ENCODE results near the gene PEAK1.

Gene PEAK1

GRCh38 chr15:77138167-77138522, 281.8 kb downstream of the PEAK1 start:
- TF ChIP-seq, protein P1, sequence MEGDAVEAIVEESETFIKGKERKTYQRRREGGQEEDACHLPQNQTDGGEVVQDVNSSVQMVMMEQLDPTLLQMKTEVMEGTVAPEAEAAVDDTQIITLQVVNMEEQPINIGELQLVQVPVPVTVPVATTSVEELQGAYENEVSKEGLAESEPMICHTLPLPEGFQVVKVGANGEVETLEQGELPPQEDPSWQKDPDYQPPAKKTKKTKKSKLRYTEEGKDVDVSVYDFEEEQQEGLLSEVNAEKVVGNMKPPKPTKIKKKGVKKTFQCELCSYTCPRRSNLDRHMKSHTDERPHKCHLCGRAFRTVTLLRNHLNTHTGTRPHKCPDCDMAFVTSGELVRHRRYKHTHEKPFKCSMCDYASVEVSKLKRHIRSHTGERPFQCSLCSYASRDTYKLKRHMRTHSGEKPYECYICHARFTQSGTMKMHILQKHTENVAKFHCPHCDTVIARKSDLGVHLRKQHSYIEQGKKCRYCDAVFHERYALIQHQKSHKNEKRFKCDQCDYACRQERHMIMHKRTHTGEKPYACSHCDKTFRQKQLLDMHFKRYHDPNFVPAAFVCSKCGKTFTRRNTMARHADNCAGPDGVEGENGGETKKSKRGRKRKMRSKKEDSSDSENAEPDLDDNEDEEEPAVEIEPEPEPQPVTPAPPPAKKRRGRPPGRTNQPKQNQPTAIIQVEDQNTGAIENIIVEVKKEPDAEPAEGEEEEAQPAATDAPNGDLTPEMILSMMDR (IDR thresholded peaks at IDR 0.05; ENCODE audit: low read depth, low read length, missing control alignments), result no peak
- no peak overlapping the region for H3K4me3 ChIP-seq (replicated peaks; ENCODE audit: low read depth, low read length)
- DNase-seq (ENCODE audit: extremely low read depth, low read depth), result no peak

DNA sequence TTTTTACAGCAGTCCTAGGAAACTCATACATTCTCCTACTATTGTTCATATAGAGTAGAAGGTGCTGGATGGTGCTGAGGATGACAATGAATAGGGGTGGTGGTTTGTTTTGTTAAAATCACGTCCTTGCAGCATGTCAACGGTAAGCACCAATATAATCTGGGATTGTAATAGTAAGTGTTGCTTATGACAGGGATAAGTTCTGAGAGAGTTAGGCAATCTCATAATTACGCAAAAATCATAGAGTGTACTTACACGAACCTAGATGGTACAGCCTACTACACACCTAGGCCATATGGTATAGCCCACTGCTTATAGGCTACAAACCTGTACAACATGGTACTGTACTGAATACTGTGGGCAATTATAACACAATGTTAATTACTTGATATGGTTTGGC, 284.7 kb downstream of the PEAK1 start:
- no peak overlapping the region for H3K4me3 ChIP-seq (replicated peaks; ENCODE audit: low read depth, low read length)
- DNase-seq (ENCODE audit: extremely low read depth, low read depth), result no peak
- TF ChIP-seq, protein P1 (IDR thresholded peaks at IDR 0.05; ENCODE audit: low read depth, low read length, missing control alignments), result no peak

DNA sequence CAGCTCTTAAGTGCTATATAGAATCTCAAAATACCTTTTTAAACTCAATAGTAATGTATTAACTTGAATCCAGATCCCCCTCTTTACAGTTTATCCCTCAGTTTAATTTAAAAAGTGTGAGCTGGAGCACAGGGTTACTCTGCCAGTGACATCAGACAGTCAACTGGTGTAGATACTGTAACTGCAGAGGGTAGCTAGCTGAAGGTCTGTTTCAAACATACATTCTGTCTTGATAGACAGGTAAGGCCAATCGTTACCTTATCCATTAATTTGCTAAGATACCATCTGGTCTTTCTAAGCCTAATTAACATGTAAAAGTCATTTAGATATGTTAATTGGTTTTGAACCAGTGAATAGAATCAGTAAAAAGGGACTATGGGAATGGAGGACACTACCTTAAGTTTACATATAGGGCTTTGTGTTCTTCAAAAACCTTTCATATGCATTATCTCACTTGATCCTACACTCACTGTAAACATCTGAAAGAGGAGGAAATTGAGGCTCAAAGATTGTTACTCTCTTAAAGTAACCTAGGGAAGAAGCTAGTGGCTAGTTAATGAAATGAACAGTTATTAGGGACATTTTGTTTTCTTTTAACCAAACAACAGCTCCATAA, 289.5 kb downstream of the PEAK1 start:
- no peak for DNase-seq (ENCODE audit: extremely low read depth, low read depth)
- TF ChIP-seq, protein P1 (IDR thresholded peaks at IDR 0.05; ENCODE audit: low read depth, low read length, missing control alignments), result no peak
- H3K4me3 ChIP-seq (replicated peaks; ENCODE audit: low read depth, low read length), result no peak overlapping the region

DNA sequence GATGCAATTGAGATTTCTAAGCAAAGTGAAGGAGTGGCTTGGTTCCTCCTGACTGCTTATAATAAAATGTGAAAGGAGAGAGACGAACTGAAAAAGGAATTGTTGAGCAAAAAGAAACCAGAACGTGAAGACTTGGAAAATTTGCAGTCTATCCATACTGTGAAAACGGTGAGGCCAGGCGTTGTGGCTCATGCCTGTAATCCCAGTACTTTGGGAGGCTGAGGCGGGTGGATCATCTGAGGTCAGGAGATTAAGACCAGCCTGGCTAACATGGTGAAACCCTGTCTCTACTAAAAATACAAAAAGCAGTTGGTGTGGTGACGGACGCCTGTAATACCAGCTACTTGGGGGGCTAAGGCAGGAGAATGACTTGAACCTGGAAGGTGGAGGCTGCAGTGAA, 292.3 kb downstream of the PEAK1 start:
- TF ChIP-seq, protein P1 (IDR thresholded peaks at IDR 0.05; ENCODE audit: low read depth, low read length, missing control alignments), result no peak
- no peak overlapping the region for H3K4me3 ChIP-seq (replicated peaks; ENCODE audit: low read depth, low read length)
- no peak for DNase-seq (ENCODE audit: extremely low read depth, low read depth)

GRCh38 chr15:77126529-77127326, 293.2 kb downstream of the PEAK1 start:
- no peak for DNase-seq (ENCODE audit: extremely low read depth, low read depth)

DNA sequence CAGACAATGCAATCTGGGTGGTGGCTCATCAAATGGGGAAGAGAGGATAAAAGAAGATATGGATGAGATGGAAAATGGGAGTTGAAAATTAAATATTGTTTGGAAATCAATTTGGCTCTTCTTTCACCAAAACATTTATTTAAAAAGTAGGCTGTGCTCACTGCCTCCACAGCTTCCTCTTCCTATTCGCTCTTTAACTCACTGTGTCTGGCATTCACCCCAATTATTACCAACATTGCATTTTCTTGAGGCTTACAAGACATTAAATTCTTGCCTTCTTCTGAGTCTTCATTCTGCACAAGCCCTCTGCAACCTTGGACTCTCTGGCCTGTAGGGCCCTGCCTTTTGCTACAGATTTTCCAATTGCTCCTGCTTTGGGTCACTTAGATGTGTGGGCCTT, 296.1 kb downstream of the PEAK1 start:
- TF ChIP-seq, protein P1 (IDR thresholded peaks at IDR 0.05; ENCODE audit: low read depth, low read length, missing control alignments), result no peak

More at GRCh38 chr15:77126529-77127326, 293.2 kb downstream of the PEAK1 start:
- TF ChIP-seq, protein P1 (IDR thresholded peaks at IDR 0.05; ENCODE audit: low read depth, low read length, missing control alignments), result no peak
- no peak overlapping the region for H3K4me3 ChIP-seq (replicated peaks; ENCODE audit: low read depth, low read length)

More for the DNA sequence above, 296.1 kb downstream of the PEAK1 start:
- DNase-seq (ENCODE audit: extremely low read depth, low read depth), result no peak
- no peak overlapping the region for H3K4me3 ChIP-seq (replicated peaks; ENCODE audit: low read depth, low read length)

Measured in HFF-Myc (cell line).